SKM-1 treated with dmso at 0.1 percent for 144 hours (cell line): Measurements from ENCODE around the gene KCNQ1.

Experiments used
- DNase-seq: peaks from one replicate; lab custom pipeline; 2025; ENCODE audit not compliant: unreplicated experiment; lab: John Stamatoyannopoulos, UW

Gene KCNQ1

GRCh38 chr11:2661173-2662023 lies 216.6 kb downstream of the KCNQ1 start:
- DNase-seq = no peak

GRCh38 chr11:2662024-2662312 lies 217.2 kb downstream of the KCNQ1 start:
- no peak for DNase-seq

- DNase-seq = no peak
Measured at GRCh38 chr11:2662430-2663299, 217.9 kb downstream of the KCNQ1 start.

- DNase-seq = no peak
Measured at GRCh38 chr11:2663506-2663905, 218.7 kb downstream of the KCNQ1 start.

GRCh38 chr11:2663915-2664314 lies 219.1 kb downstream of the KCNQ1 start:
- DNase-seq = no peak

GRCh38 chr11:2664376-2664775 lies 219.6 kb downstream of the KCNQ1 start:
- no peak for DNase-seq

- DNase-seq = no peak
Measured at GRCh38 chr11:2664791-2665525, 220.2 kb downstream of the KCNQ1 start.

GRCh38 chr11:2665526-2666400 lies 221.0 kb downstream of the KCNQ1 start:
- no peak for DNase-seq

GRCh38 chr11:2666401-2666741 lies 221.6 kb downstream of the KCNQ1 start:
- DNase-seq = no peak

GRCh38 chr11:2666828-2667570 lies 222.2 kb downstream of the KCNQ1 start:
- no peak for DNase-seq

GRCh38 chr11:2667940-2668339 lies 223.1 kb downstream of the KCNQ1 start:
- DNase-seq = no peak

- no peak for DNase-seq
Measured at GRCh38 chr11:2668876-2669275, 224.1 kb downstream of the KCNQ1 start.

GRCh38 chr11:2669634-2670469 lies 225.0 kb downstream of the KCNQ1 start:
- no peak for DNase-seq

- DNase-seq = no peak
Measured at GRCh38 chr11:2670541-2671100, 225.8 kb downstream of the KCNQ1 start.

- DNase-seq = no peak
Measured at GRCh38 chr11:2671748-2672147, 226.9 kb downstream of the KCNQ1 start.

- DNase-seq = no peak
Measured at GRCh38 chr11:2672553-2673249, 227.9 kb downstream of the KCNQ1 start.

- no peak for DNase-seq
Measured at GRCh38 chr11:2673250-2673610, 228.4 kb downstream of the KCNQ1 start.

GRCh38 chr11:2673871-2674471 lies 229.2 kb downstream of the KCNQ1 start:
- DNase-seq = no peak
